Large intestine (tissue), 3 donors: Measurements from ENCODE around the gene SMC2. TPM values are rescaled to one million over a fixed set of nuclear protein-coding genes. Genes with fewer than 3 reads are reported as not detected.

Source experiments
- DNase-seq, 2 donors: peaks; one replicate each; pipeline versions ENCODE4 v3.0.0 to v3.0.0-alpha.2; 2013
- H3K27ac ChIP-seq: one replicate; pipeline ENCODE4 v1.5.1; 2013; ENCODE audit warnings: low read length
- H3K27me3 ChIP-seq: 2 replicates; pipeline ENCODE4 v1.6.1; 2013; ENCODE audit warnings: low read length; ENCODE audit not compliant: control insufficient read depth, insufficient read depth
- H3K36me3 ChIP-seq: 2 replicates; pipeline ENCODE4 v1.6.1; 2013; ENCODE audit warnings: low read length; ENCODE audit not compliant: control insufficient read depth, insufficient read depth
- H3K4me1 ChIP-seq: one replicate; pipeline ENCODE4 v1.6.1; 2013; ENCODE audit warnings: low read length; ENCODE audit not compliant: control insufficient read depth, insufficient read depth
- H3K4me3 ChIP-seq: one replicate; pipeline ENCODE4 v1.5.1; 2013; ENCODE audit warnings: low read length
- H3K9me3 ChIP-seq: one replicate; pipeline ENCODE4 v1.6.1; 2013; ENCODE audit warnings: mild to moderate bottlenecking, low read depth, low read length, moderate library complexity; ENCODE audit not compliant: control insufficient read depth
- WGBS: methylation state at CpG from one replicate; pipeline ENCODE4 v1.1.5; 2013; ENCODE audit warnings: low lambda C conversion rate; ENCODE audit not compliant: insufficient coverage; 5-methylcytosine and 5-hydroxymethylcytosine counted together
- polyA plus RNA-seq: library from polyadenylated mRNA; unstranded; fragments of 120-200 nt; gene quantifications from one replicate; pipeline ENCODE4 v1.2.1, GENCODE V29; 2013

The SMC2 gene
- polyA plus RNA-seq, 1 donor: 17.4 TPM

GRCh38 chr9:104173067-104173466 lies 79.0 kb downstream of the SMC2 start:
- no peak overlapping the region for H3K4me3 ChIP-seq
- DNase-seq: no peak
- H3K27ac ChIP-seq: no peak overlapping the region
- H3K9me3 ChIP-seq: no peaks in the 10 kb centered on the region
- no peaks in the 10 kb centered on the region for H3K4me1 ChIP-seq
- no CpG with 5 or more reads among the region's 1 CpG for WGBS
- H3K36me3 ChIP-seq: no peaks in the 10 kb centered on the region
- no peaks in the 10 kb centered on the region for H3K27me3 ChIP-seq

GRCh38 chr9:104177003-104177611 lies 83.0 kb downstream of the SMC2 start:
- 100% methylated on average over 1 of the region's 3 CpGs for WGBS
- Histone ChIP-seq H3K36me3 (no peaks in the 10 kb centered on the region), H3K27me3 (no peaks in the 10 kb centered on the region), H3K27ac (no peak overlapping the region), H3K4me1 (no peaks in the 10 kb centered on the region), H3K4me3 (no peak overlapping the region), H3K9me3 (no peaks in the 10 kb centered on the region)
- no peak for DNase-seq

- Histone ChIP-seq H3K4me3 (no peak overlapping the region), H3K36me3 (no peaks in the 10 kb centered on the region), H3K9me3 (no peaks in the 10 kb centered on the region), H3K4me1 (no peaks in the 10 kb centered on the region), H3K27me3 (no peaks in the 10 kb centered on the region), H3K27ac (no peak overlapping the region)
- no peak for DNase-seq
Observed at GRCh38 chr9:104177676-104178075, 83.6 kb downstream of the SMC2 start.
